ENCODE data around the gene GPR61. TPM values are rescaled to one million over a fixed set of nuclear protein-coding genes. Genes with fewer than 3 reads are reported as not detected.

The GPR61 gene
- polyA plus RNA-seq, 3 donors, result 0.28 TPM; not detected in 2

- Histone ChIP-seq H3K27me3 (ENCODE audit: control insufficient read depth in 2 of 2, insufficient read depth in 2 of 2, low read length in 2 of 2) (no peaks in the 10 kb centered on the region), H3K4me3 (replicated peaks in 1 of 3; ENCODE audit: low read depth in 2 of 3, low read length in 3 of 3) (no peak overlapping the region), H3K27ac (ENCODE audit: low read depth in 1 of 2, low read length in 2 of 2) (no peak overlapping the region), H3K9ac (ENCODE audit: insufficient read depth, low read length, poor library complexity, severe bottlenecking) (no peak overlapping the region), H2AFZ (ENCODE audit: insufficient read depth, low read depth, low read length, poor library complexity, severe bottlenecking) (no peak overlapping the region), H3K4me1 (ENCODE audit: control insufficient read depth in 1 of 2, insufficient read depth in 2 of 2, low read length in 2 of 2) (peaks cover 13 to 20% of the 10 kb centered on the region in 2 donors), H3K9me3 (replicated peaks in 1 of 2; ENCODE audit: control insufficient read depth in 1 of 2, insufficient read depth in 1 of 2, low read length in 2 of 2) (no peaks in the 10 kb centered on the region), H3K79me2 (ENCODE audit: insufficient read depth, low read length) (peaks cover 45% of the 10 kb centered on the region), H3K4me2 (replicated peaks; ENCODE audit: extremely low read depth, low read length, poor library complexity, severe bottlenecking) (no peak overlapping the region), H4K20me1 (ENCODE audit: insufficient read depth, low read length) (peaks cover 74% of the 10 kb centered on the region), H3K36me3 (replicated peaks in 1 of 2; ENCODE audit: control insufficient read depth in 1 of 2, insufficient read depth in 2 of 2, low read length in 2 of 2) (peaks cover 47 to 78% of the 10 kb centered on the region in 2 donors)
- 100% methylated on average over 1 of the region's 7 CpGs for WGBS (ENCODE audit: insufficient coverage)
- H3K27me3 Mint-ChIP-seq (ENCODE audit: low read depth in 3 of 3), result peaks cover 0 to 1% (median 0%) of the 10 kb centered on the region in 3 donors
- H3K9me3 Mint-ChIP-seq, result no peaks in the 10 kb centered on the region
- H3K4me3 Mint-ChIP-seq, result no peak overlapping the region
- intact Hi-C loops (cut with micrococcal nuclease), result no loop called here
- peaks cover 54 to 67% of the 10 kb centered on the region in 2 donors for H3K36me3 Mint-ChIP-seq
- H3K27ac Mint-ChIP-seq, result no peak overlapping the region
- peaks cover 36% of the 10 kb centered on the region for H3K4me1 Mint-ChIP-seq
- no peak for DNase-seq
- TF ChIP-seq CTCF (IDR thresholded peaks at IDR 0.05), result no peak
These were observed 40.6 kb upstream of the GPR61 start for GRCh38 chr1:109499081-109499480.

- TF ChIP-seq CTCF (IDR thresholded peaks at IDR 0.05), result no peak
- Mint-ChIP-seq H3K9me3 (no peaks in the 10 kb centered on the region), H3K27ac (no peak overlapping the region), H3K27me3 (ENCODE audit: low read depth in 3 of 3) (no peaks in the 10 kb centered on the region), H3K4me1 (peaks cover 30% of the 10 kb centered on the region), H3K36me3 (peaks cover 54 to 67% of the 10 kb centered on the region in 2 donors), H3K4me3 (no peak overlapping the region)
- no peak for DNase-seq
- 20% methylated on average over 1 of the region's 4 CpGs for WGBS (ENCODE audit: insufficient coverage)
- no peaks in the 10 kb centered on the region for H3K27me3 ChIP-seq (ENCODE audit: control insufficient read depth in 2 of 2, insufficient read depth in 2 of 2, low read length in 2 of 2)
- H3K79me2 ChIP-seq (ENCODE audit: insufficient read depth, low read length), result peaks cover 37% of the 10 kb centered on the region
- peaks cover 8 to 14% of the 10 kb centered on the region in 2 donors for H3K4me1 ChIP-seq (ENCODE audit: control insufficient read depth in 1 of 2, insufficient read depth in 2 of 2, low read length in 2 of 2)
- intact Hi-C loops (cut with micrococcal nuclease), result no loop called here
- no peak overlapping the region for H3K27ac ChIP-seq (ENCODE audit: low read depth in 1 of 2, low read length in 2 of 2)
- no peak overlapping the region for H2AFZ ChIP-seq (ENCODE audit: insufficient read depth, low read depth, low read length, poor library complexity, severe bottlenecking)
- no peak overlapping the region for H3K4me2 ChIP-seq (replicated peaks; ENCODE audit: extremely low read depth, low read length, poor library complexity, severe bottlenecking)
- H3K9me3 ChIP-seq (replicated peaks in 1 of 2; ENCODE audit: control insufficient read depth in 1 of 2, insufficient read depth in 1 of 2, low read length in 2 of 2), result no peaks in the 10 kb centered on the region
- H3K9ac ChIP-seq (ENCODE audit: insufficient read depth, low read length, poor library complexity, severe bottlenecking), result no peak overlapping the region
- no peak overlapping the region for H3K4me3 ChIP-seq (replicated peaks in 1 of 3; ENCODE audit: low read depth in 2 of 3, low read length in 3 of 3)
- H3K36me3 ChIP-seq (replicated peaks in 1 of 2; ENCODE audit: control insufficient read depth in 1 of 2, insufficient read depth in 2 of 2, low read length in 2 of 2), result peaks cover 47 to 78% of the 10 kb centered on the region in 2 donors
- peaks cover 69% of the 10 kb centered on the region for H4K20me1 ChIP-seq (ENCODE audit: insufficient read depth, low read length)
These were observed 39.8 kb upstream of the GPR61 start for GRCh38 chr1:109499661-109500536.

Measured in CD14-positive monocyte (primary cell).